GM18870 (cell line): ENCODE results near the gene INSRR.

Experiments
- ATAC-seq: cut with Tn5 transposase; IDR thresholded peaks from one replicate; pipeline ENCODE4 v1.9.1; 2021; ENCODE audit warnings: moderate library complexity; ENCODE audit not compliant: unreplicated experiment

The INSRR gene

GRCh38 chr1:156808186-156809030, 50.5 kb downstream of the INSRR start:
- no peak for ATAC-seq

- ATAC-seq: no peak
Measured at GRCh38 chr1:156807627-156808026, 51.3 kb downstream of the INSRR start.

DNA sequence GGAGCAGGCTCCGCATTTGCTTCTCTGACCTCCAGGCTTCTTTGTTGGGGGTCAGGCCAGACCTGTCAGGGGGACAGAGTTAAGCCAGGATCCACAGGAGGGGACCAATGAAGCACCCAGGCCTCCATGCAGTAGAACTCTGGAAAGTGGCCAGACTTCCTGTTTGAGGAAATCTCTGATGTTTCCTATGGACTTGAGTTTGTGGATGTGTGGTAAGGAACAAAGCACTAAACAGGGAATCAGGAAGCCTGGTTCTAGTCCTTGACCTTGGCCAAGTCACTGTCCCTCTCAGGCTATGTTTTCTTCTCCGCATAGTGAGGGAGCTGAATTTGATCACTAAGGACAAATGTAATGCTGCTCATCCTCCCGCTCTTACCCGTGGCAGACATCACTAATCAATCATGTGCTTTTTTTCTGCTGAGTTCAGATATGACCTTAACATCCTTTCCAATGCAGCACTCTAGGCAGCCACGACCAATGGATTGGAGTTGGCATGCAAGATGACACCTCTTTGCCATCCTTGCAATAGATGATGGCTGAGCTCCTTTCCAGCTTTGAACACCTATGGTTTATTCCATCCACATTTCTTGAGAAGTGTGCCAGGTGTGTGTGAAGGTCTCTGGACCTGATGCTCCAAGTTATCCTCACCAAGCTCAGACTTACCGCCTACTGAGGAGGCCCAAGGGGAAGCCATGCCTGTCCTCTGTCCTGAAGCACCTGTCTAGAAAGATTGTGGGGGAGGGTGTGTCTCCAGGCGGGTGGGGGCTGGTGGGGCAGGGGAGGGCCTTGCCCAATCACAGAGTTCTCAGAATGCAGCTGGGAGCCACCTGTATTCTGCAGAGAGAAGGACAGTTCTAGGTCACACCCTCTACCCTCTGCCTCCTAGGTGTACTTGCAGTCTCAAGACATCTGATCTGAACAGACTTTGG, 52.1 kb downstream of the INSRR start:
- no peak for ATAC-seq

- no peak for ATAC-seq
Measured at GRCh38 chr1:156805766-156806511, 53.0 kb downstream of the INSRR start.

DNA sequence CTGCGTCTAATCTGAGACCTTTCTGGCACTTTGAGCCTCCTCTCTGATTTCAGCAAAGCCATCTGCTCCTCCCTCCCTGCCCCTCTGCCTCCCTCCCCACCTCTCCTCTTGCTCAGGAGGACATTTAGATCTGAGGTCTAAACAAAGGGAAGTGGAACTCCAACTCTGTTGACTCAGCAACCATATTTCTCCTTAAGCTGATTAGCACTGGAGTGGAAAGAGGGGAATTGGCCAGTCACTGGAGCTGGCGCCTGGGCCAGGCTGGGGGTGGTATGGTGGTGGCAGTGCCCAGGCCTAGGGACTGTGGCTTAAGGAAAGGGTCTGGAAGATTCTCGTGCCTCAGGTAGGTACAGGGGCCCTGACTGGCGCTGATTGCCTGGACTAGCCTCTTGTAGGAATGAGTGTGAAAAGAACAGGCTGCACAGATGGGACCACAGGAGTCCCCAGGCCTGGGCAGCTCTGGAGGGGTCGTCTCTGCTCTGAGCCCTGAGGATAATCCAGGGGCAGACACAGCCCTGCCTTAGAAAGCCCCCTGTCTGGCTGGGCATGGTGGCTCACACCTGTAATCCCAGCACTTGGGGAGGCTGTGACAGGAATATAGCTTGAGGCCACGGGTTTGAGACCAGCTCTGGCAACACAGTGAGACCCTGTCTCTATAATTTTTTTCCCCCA, 54.2 kb downstream of the INSRR start:
- ATAC-seq: no peak

GRCh38 chr1:156804026-156804425, 54.9 kb downstream of the INSRR start:
- ATAC-seq: no peak

- ATAC-seq: no peak
Measured at GRCh38 chr1:156803086-156803851, 55.6 kb downstream of the INSRR start.

DNA sequence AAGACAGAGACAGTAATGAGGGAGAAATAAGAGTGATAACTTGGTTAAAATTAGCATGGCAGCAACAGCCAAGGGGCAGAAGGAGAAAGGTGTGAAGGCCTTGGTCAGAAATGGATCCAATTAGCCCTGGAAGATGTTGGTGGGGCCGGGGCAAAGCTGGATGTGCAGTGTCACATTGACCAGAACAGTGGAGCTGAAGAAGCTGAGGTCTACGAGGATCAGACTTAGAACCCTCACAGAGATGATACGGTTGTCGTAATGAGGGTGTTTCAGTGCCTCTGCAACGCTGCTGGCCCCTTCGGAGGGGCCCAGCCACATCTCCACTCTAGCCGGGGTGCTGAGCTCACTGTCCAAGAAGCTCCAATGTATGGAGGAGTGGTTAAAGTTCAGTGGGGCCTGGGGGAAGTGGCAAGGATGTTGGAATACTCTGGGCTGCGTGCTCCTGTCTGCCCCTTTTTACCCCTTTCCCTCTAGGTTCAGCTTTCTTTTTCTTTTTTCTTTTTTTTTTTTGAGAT, 56.4 kb downstream of the INSRR start:
- no peak for ATAC-seq

DNA sequence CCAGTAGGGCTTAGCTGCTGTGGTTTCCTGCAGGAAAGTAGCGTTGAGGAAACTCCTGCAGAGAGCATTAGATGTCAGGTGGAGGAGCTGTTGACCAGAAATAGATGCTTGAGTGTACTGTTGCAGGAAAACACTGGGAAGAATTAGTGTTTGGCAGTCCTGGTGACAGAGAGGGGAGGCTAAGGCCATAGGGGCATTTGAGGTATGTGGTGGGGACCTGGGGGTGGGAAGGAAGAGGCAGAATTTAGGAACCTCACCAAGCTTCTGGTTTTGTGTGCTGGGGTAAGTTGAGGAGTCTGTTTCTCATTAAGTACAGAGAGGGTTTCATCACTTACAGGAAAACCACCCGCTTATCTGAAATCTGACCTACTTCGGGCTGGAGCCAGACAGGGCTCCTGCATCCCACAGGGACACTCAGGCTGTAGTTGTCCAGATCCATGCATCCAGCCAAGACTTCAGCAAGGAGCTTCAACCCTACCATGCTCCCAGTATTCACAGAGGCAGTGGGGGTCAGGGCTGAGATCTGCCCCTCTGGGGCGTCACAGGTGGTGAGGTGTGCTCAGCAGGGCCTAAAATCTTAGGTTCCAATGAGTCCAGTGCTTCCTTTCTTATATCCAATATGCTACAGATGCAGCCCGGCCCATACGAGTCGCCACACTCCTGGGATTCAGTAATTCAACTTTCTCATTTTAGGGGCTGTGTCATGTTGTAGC, 57.4 kb downstream of the INSRR start:
- no peak for ATAC-seq

DNA sequence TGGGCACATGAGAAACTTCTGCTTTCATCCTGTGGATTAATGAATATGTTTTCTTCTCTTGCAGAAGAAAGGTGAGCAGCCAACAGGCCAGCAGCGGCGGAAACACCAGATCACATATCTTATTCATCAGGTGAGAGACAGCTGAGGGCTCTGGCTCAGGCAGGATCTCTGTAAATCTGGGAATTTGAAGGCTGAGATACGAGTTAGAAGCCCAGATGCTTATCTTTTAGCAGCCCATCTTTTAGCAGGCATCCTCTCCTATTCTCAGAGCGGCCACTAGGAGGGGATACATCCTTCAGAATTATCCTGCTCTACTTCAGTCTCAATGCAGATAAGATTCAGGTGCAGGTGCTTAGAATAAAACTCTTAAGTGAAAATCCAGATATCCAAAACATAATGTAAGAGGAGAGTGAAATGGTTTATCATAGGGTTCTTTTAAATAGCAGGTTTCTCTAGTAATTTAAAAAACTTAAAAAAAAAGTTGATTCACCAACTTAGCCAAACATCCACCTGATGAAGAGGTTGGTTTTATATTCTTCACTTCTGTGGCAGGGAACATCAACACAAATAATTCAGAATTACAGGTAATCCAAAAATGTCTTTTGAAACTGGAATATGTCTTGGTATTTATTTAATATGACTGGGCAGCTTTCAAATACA, 61.6 kb downstream of the INSRR start:
- ATAC-seq: no peak

DNA sequence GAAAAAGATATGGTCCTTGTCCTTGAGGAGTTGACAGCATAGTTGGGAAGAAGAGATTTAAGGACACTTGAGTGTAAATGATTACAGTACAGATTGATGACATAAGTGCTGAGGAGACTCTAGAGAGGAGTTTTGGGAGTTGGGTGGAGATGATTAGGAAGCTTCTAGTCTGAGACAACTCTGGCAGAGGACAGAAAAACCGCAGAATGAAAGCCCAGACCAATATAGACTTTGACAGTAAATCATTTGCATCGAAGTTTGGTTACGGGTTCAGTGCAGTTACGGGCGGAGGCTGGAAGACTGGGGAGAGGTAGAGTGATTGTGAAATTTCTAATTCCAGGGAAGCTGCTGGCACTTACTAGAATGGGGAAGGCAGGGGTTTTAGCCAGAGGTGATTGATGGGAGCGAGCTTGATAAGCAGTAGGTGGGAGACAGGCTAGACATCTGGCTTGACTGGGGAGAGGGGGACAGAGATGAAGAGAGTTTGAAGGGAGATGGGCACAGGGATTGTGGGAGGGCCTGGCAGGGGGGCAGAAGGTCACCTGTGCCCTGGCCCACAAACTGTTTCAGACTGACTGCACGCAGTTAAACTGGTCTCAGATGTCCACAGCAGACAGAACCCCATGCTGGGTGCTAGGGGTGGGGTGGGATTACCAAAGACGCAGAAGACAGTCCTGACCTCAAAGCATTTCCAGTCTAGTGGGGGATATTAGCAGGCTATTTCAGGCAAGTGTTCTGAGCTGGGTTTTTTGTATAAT, 62.4 kb downstream of the INSRR start:
- ATAC-seq: no peak

DNA sequence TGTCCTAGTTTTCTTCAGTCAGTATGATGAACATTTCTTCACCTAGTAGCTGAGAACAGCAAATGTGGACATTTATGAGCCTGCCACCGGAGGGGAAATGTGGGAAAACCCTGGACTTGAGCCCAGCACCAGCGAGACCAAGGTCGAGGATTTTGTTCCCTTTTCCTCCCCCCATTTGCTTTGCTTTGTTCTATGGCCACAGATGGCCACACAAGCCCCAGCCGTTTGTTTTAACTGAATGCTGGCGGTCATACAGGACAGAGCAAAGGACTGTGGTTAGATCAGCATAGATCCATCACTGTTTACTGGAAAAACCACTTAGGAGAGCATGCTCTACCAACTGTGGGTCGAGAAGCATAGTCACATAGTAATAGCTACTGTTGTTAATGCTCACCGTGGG, 63.1 kb downstream of the INSRR start:
- ATAC-seq: no peak

GRCh38 chr1:156795374-156795733, 63.6 kb downstream of the INSRR start:
- no peak for ATAC-seq

- ATAC-seq: no peak
Measured at GRCh38 chr1:156794506-156795373, 64.2 kb downstream of the INSRR start.
